ENCODE measurements around the gene ID2. TPM values are rescaled to one million over a fixed set of nuclear protein-coding genes. Genes with fewer than 3 reads are reported as not detected.

ID2 gene
- polyA plus RNA-seq, 4 donors = 291 to 350 (median 326) TPM

DNA sequence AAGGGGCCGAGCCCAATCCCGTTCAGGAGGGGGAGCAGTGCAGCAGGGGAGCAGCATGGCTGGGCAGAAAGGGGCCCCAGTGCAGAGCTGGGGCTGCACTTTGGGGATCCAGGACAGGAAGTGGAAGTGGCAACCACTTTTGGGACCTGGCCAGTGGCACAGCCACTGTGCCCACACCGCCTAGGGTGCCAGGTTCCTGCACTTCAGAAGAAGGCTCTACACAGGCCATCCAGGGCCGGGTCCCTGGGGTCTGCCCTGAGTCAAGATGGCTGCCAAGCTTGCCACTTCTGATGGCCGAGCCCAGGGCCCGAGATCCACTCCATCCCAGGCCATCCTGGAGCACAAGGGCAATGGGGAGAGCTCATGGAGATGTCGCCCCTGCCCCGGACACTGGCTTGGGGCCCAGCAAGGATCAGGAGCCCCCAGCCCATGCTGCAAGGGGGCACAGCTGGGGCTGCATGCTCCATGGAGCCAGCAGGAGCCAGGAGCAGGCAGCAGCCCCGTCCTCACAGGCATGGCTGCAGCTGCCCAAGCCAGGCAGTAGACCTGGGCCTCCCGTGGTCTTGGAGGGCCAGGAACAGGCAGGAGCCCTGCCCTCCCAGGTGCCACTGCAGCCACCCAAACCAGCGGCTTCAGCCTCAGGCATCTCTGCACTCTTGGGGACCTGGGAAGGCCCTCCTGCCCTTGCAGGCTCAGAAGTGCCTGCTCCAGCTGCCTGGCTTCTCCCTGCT is 35.0 kb upstream of the ID2 start:
- no peak for DNase-seq (ENCODE audit: low read depth in 4 of 4, low spot score in 3 of 4)

DNA sequence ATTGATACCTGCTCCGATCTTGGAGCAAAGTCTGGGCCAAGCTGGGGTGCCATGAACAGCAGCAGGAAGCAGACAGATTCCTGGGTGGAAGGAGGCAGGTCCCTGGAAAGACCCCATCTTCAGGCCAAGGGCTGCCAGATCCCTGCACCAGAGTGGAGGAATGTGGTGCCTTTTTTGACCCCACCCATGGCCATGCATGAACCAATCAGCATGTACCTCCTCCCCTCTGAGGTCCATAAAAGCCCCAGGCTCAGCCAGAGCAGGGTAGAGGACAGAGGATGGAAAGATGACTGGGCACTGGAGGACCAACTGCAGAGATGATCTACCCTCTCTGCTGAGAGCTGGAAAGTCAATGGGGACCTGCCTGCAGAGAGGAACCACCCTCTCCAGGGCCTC is 34.4 kb upstream of the ID2 start:
- no peak for DNase-seq (ENCODE audit: low read depth in 4 of 4, low spot score in 3 of 4)

DNA sequence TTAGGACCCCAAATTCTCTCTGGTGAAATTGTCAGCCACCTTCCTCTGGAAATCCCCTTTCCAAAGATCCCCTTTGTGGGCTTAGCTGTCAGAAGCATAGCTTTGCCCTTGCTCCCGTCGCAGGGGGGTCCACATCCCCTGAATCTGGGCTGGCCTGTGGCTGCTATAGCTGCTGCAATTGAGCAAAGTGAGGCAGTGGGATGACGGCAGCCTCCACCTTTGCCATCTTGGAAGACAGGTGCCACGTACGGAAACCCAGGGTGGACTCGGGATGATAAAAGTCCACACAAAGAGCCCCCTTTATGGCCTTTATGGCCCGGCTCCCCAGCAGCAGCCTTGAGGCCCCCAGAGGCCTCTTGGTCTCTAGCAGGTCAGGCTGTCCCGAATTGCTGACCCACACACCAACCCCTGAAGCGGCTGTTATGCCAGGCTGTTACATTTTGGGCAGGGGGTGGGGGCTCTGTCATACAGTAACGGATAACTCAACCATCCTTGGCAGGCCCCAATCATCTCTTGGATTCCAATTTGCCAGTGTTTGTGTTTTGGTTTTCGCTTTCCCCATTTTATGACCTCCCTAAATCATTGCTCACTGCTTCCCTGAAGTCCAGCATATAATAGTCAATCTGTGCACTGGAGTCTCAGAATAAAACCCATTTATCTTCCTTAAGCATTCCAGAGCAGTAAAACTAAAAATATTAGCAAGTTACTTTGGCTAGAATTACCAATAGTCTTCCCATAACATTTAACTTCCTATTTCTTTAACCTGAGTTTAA is 33.2 kb upstream of the ID2 start:
- DNase-seq (ENCODE audit: low read depth in 4 of 4, low spot score in 3 of 4) = no peak

DNA sequence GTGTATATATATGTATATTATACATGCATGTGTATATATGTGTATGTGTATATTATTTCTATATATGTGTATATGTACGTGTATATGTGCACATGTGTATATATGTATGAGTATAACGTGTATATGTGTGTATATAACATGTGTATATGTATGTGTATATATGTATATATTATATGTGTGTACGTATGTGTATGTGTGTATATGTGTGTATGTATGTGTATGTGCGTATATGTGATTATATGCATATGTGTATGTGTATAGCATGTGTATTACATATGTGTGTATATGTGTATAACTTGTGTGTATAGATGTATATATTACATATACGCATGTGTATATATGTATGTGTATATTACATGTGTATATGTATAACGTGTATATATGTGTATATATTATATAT is 32.1 kb upstream of the ID2 start:
- DNase-seq (ENCODE audit: low read depth in 4 of 4, low spot score in 3 of 4) = no peak

DNA sequence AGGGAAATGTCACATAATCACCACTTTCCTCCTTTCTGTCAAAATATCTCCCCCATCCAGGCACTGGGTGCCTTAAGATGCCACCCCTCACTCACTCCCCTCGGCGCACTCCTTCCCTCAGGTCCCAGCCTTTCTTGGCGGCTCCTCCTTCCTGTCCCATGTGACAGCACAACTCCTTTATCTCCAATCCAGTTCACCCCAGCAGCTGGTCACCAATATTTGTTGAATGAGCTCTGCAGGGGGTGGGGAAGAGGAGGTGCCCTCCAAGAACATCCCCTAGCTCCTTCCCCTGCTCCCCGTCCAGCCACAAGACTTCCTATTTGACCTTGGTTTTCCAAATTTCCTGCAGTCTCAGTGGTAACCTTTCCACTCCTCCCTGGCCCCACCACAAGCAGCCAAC is 31.6 kb upstream of the ID2 start:
- DNase-seq (ENCODE audit: low read depth in 4 of 4, low spot score in 3 of 4) = no peak

DNA sequence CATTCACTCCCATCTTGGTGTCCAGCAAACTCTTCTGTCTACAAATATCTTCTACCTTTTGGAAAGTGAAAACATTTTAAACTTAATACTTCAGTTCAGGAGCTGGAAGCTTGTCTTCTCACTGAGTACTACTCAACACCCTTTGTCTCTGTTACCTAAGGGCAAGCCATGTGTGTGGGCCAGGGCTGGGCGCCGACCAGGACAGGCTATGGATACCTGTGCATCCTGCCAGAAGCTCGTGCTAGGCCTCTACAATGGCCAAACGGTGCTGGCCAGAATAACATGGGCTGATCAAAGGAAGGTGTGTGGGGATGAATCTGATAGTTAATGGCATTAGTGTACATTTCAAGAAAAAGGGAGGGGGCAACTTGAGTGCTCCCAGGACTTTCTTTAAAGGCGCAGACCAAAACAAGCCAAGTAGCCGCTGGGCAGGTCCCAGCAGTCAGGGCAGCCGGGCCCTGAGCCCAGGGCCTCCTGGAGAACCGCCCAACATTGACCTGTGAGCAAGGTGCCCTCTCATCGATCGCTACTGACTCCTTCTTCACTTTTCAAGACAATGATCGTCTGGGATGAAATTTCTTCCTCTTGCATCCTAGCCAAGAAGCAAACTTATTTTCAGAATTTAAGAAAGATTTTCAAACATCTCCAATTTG is 29.0 kb upstream of the ID2 start:
- no peak for DNase-seq (ENCODE audit: low read depth in 4 of 4, low spot score in 3 of 4)

DNA sequence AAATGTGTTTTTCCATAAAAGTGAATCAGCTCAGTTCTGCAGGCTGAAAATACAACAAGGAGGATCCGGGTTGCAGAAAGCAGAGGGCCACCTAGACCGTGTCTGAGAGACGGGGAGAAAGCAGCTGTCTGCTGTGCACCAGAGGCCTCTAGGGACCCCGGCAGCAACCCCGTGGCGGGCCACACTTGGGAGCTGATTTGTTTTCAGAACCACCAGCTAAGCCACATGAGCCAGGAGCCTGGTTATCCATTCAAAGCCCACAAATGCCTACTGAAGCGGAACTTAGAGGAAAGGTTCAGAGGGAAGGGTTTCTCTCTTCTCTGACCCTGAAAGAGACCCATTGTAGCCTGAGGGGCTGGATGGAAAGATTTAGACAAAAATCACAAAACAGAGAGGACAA is 28.4 kb upstream of the ID2 start:
- DNase-seq (ENCODE audit: low read depth in 4 of 4, low spot score in 3 of 4) = no peak

DNA sequence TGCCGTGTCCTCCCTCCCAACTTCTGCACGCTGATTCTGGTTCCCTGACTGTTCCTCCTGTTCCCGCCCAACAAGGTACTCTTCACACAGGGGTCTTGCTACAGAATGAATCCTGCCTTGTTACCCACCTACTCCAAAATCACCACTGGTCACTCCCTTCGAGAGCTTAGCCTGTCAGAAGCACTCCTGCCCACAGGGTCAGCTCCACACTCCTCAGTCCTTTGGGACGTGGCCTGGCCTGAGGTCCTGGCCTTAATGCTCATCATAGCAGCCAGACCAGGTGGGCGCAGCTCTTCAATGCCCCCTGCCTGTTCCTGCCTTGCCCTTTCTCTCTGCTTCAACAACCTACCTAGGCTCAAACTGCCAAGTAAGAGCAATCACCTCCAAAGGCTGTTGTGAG is 27.8 kb upstream of the ID2 start:
- no peak for DNase-seq (ENCODE audit: low read depth in 4 of 4, low spot score in 3 of 4)

DNA sequence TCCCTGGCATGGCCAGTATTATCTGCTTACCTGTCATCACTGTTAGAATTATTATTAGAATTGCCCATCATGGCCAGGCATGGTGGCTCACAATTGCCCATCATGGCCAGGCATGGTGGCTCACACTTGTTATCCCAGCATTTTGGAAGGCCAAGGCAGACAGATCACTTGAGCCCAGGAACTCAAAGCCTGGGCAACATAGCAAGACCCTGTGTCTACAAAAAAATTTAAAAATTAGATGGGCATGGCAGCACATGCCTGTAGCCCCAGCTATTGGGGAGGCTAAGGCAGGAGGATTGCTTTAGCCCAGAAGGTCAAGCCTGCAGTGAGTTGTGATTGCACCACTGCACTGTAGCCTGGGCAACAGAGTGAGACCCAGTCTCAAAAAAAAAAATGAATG is 27.4 kb upstream of the ID2 start:
- DNase-seq (ENCODE audit: low read depth in 4 of 4, low spot score in 3 of 4) = no peak

DNA sequence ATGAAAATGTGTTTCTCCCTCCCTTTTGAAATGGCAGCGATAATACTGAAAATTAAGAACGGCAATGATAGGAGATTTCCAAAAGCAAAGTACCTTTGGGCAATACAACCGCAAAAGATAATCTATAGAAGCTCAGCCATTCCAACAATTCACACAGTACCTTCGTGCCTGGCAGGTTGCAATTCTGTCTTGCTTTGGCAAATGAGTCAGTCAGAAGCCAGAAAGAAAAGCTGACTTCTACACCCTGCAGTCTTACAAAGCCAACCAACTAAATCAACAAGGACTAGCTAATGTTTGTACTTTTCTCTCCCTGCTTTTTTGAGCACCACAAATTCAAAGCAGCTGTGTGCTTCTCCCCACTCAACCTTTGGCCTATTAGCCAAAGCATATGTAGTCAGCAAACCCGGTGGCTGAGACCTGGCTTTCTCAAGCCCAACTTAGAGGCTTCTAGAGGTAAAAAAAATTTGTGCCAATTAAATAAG is 25.7 kb upstream of the ID2 start:
- no peak for DNase-seq (ENCODE audit: low read depth in 4 of 4, low spot score in 3 of 4)

DNA sequence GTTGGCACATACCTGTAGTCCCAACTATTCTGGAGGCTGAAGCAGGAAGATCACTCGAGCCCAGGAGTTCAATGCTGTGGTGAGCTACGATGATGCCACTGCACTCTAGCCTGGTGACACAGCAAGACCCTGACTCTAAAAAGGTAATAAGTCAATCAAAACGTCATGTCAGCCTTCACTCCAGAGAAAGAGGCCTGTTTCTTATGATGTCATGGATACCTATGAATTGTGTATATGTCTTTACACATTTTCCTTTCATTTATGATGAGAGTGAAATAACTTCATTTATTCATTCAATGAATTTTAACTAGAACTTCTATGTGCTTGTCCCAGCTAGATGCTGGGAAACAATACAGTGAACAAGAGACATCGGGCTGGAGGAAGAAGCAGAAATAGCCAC is 25.0 kb upstream of the ID2 start:
- DNase-seq (ENCODE audit: low read depth in 4 of 4, low spot score in 3 of 4) = no peak

DNA sequence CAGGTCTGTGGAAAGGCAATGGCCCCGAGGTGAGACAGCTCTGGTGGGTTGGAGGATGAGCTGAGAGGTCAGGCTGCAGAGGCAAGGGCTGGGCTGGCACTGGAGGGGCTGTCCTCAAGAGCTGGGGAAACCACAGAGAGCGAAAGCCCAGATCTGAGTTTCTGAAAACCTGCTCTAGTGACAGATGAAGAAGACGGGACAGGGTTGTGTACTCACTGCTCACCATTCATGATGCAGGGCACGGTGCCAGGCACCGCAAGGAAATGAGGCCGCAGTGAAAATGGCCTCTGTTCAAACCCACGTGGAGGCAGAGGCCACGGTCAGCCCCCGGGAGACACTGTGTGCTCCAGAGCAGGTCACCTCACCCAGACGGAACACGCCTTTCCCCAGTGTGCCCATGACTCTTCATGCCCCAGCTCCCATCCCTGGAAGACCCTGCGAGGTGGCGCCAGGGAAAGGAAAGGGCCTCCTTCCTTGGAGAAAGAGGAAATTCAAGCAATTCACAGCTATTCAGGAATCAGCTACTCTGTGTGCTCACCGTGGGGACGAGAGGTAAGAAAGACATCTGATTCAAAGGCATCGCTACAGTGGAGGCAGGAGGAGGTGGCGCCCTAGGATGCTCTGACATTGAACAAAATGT is 24.3 kb upstream of the ID2 start:
- DNase-seq (ENCODE audit: low read depth in 4 of 4, low spot score in 3 of 4) = no peak

DNA sequence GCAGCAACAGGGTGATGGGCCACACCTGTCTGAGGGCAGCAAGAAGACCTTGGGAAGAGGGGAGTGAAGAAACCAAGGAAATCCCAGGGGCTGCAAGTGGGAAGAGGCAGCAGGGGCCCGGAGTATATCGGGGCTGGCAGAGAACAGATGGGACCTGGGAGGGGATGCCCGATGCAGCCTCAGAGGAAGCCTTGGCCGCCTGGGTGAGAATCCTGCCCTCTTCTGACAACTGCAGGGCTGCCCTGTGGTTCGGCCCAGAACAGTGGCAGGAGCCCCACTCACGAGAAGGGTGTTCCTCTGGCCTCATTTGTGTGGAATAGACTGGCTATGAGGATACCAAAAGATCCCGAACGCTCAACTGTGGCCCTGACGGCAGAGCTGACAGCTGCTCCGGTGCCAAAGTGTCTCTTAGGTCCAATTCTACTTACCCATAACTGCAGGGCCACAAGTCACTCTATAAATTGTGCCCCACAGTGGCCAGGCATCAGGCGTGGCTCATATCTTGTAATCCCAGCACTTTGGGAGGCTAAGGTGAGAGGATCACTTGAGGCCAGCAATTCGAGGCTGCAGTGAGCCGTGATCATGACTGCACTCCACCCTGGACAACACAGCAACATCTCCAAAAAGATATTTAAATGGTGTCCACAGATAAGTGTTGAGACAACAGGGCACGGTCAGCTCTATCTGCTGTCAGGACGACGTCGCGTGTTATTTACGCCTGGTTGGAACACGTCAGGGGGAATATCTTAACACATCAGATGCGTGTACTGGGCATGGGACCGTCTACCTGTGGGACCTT is 23.6 kb upstream of the ID2 start:
- no peak for DNase-seq (ENCODE audit: low read depth in 4 of 4, low spot score in 3 of 4)

DNA sequence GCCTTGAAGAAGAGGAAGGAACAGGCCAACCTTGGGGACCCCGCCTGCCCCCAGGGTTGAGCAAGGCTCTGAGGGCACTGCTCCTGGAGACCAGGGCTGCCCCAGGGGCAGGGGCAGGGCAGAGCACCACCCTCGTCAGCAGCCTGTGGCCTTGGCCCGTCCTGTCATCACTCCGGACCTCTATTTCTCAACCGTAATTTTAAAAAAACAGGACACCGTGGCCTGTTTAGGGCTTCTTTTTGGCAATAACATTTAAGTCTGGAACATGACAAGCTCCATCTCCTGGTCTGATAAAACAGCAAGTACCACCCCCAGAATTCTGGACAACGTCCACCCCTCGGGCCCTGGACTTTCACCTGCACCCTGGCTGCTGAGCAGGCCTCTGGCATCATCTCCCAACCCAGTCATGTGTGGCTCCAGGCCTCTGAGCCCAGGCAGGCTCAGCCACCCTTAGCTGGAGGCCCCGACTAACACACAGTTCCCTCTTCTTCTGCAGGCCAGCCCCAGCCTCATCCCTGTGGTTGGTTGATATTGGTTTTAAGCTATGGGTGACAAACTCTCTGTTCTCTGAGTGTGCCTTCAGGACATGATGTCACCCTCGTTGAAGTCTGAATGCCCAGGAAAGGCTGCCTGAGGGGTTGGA is 22.6 kb upstream of the ID2 start:
- DNase-seq (ENCODE audit: low read depth in 4 of 4, low spot score in 3 of 4) = no peak

DNA sequence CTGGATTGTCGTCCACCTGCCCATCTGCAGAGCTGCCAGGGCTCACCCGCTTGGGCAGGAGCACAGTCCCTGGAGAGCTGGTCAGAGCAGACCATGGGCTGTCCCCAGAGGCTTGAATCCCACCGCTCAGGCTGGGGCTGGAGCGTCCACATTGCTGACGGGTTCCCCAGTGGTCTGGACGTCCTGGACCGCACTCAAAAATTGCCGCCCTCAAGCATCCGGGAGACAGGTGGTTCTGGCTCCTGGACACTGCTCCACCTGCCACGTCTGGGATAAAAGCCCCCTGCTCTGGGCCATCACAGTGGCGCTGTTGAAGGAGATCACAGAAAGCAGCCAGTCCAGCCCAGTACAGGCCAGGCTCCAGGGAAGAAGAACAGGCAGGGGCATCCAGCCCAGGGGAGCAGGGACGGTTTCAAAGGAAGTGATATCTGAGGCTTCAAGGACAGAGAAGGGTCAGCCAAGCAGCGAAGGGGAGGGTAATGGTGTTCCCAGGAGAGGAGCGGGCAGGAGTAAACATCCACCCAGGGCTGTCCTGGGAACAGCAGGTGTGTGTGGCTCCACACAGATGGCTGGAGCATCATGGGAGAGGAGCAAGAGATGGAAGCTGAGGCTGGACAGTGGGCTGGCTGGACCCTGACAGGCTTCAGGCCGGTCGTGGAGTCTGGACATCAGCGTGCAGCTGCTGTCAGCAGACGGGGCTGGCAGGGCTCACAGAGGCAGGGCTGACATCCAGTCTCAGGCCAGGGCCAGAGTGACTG is 21.9 kb upstream of the ID2 start:
- no peak for DNase-seq (ENCODE audit: low read depth in 4 of 4, low spot score in 3 of 4)

DNA sequence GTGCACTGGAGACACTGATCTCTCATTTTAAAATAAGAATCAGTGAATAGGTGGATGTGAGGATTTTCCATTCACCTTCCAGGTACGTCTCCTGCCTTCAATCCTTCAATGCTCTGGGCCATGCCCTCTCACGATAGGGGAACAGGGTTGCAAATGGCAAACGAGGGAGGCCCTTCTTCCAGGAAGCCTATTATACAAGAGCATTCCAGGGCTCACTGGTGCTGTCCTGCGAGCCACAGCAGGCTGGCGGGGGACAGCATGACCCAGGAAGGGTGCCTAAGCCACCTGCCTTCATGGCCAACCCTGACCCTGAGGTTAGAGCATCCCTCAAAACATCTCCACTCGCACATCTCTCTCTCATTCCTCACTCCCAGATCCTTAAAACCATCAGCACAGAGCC is 20.6 kb upstream of the ID2 start:
- DNase-seq (ENCODE audit: low read depth in 4 of 4, low spot score in 3 of 4) = no peak

DNA sequence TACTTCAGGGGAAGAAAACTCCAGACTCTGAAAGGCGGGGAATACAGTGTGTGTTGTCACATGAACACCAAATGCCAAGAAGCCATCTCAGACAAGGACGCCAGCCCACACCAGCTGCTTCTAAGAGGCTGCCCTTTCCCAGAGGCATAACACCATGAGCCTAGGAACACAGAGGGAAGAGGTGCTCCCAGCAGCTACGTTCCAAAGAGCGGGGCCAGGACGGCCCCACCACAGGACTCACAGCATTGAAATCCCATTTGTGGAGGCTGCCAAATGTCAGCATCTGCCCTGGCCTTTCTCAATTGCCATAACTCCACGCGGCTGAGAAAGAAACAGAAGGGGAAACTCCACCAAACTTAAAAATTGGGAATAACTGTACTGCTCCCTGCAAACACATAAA is 20.1 kb upstream of the ID2 start:
- DNase-seq (ENCODE audit: low read depth in 4 of 4, low spot score in 3 of 4) = no peak

DNA sequence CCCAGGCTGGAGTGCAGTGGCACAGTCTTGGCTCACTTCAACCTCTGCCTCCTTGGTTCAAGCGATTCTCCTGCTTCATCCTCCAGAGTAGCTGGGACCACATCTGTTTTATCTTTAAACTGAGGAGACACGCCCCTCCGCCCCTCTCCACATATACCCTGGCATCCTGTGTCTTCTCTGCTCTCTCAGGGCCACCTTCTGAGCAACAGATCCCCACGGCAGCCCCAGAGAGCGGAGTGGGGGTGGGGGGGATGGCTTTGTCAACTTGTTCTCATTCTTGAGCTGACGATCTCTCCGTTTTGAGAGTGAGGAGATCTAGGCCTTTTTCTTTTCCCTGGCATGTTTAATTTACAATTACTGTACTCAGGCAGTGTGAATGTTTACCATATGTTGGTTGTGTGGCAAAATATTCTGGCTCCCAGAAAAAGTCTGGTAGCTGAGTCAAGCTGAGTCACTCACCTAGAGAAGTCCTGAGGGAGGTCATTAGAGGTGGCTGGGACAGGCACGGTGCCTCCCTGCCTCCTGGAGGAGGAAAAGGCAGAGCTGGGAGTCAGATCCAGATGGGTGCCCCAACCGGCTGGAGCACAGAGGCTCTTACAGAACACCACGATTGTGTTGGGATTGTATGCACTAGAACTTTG is 19.5 kb upstream of the ID2 start:
- no peak for DNase-seq (ENCODE audit: low read depth in 4 of 4, low spot score in 3 of 4)

DNA sequence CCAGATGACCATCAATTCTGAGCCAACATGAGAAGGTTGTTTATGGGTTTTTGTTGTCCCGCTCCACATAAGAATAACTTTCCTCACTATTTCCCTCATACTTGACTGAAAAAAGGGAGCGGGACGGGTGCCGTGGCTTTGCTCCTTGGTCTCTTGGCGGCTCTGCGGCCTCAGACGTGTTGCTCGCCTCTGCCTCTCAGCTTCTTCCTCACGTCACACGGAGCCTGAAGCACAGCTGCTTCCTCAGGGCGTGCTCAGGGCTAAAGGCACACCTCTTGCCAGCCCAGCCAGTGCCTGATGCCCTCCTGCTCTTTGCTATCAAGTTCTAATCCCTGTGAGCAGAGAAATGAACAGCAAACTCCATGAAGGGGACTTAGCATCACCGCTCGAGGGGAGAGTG is 17.9 kb upstream of the ID2 start:
- no peak for DNase-seq (ENCODE audit: low read depth in 4 of 4, low spot score in 3 of 4)

All from right renal pelvis (tissue), 4 donors.